K562 (cell line): ENCODE data around the gene PRKD1. TPM values are rescaled to one million over a fixed set of nuclear protein-coding genes. Genes with fewer than 3 reads are reported as not detected.

Experiments
- ATAC-seq: fragments of 200-7000 bp; cut with Tn5 transposase; 3 replicates; pipeline ENCODE4 v1.9.1; 2020; ENCODE audit warnings: moderate library complexity
- BruUV-seq: library from RNA; stranded (reverse); fragments of 400-500 nt; replicated peaks from 2 replicates; lab custom pipeline; 2021; lab: Mats Ljungman, UMichigan
- CTCF ChIA-PET: fragments of 300-600 bp; formaldehyde crosslinking; extraction: SDS; loops from one replicate; lab custom pipeline; 2021; ENCODE audit warnings: low intra/inter-chr PET ratio; lab: Yijun Ruan, JAX
- POLR2A ChIA-PET: fragments of 300-600, 350-650 bp; sonication (Branson Sonifier 250); formaldehyde crosslinking; extraction: SDS; loops from one replicate; lab custom pipeline; 2021; ENCODE audit warnings: antibody characterized with exemption, inconsistent platforms; lab: Yijun Ruan, JAX
- DNase-seq, 4 experiments: peaks; one replicate each; pipeline versions ENCODE4 v3.0.0 to v3.0.0-alpha.2; 2011 to 2018; ENCODE audit warnings: low spot score in 3 of 4, mixed read lengths in 3 of 4; ENCODE audit errors: extremely low read depth in 1 of 4
- FAIRE-seq: peaks from 2 replicates; lab custom pipeline; 2011; peaks lifted over from hg19 to GRCh38; lab: Jason Lieb, UNC
- H2AFZ ChIP-seq: 2 replicates; pipeline ENCODE4 v1.6.0; 2011; ENCODE audit warnings: low read depth, low read length, control low read depth, inconsistent platforms
- H3K27ac ChIP-seq: fragments of 200-600 bp; 3 replicates; pipeline ENCODE4 v1.8.0; 2011; ENCODE audit warnings: low read depth, mild to moderate bottlenecking, control low read depth, inconsistent platforms, low read length, moderate library complexity, mixed read lengths; ENCODE audit errors: extremely low read depth
- H3K27me3 ChIP-seq, 2 experiments: fragments of 300-600 bp in 1 of 2; 2 replicates in 1 of 2; 3 replicates in 1 of 2; pipeline versions ENCODE4 v1.6.0 to v1.8.0; 2011; ENCODE audit warnings: inconsistent platforms in 2 of 2, low read length in 2 of 2, mild to moderate bottlenecking in 1 of 2, mixed read lengths in 1 of 2, moderate library complexity in 1 of 2; ENCODE audit not compliant: control insufficient read depth in 2 of 2, insufficient read depth in 2 of 2
- H3K36me3 ChIP-seq: fragments of 300-600 bp; 3 replicates; pipeline ENCODE4 v1.8.0; 2011; ENCODE audit warnings: mild to moderate bottlenecking, low read length, inconsistent platforms; ENCODE audit not compliant: control insufficient read depth, insufficient read depth
- H3K4me1 ChIP-seq, 2 experiments: fragments of 200-600 bp in 1 of 2; replicated peaks in 1 of 2; 2 replicates in 1 of 2; 3 replicates in 1 of 2; pipeline versions ENCODE4 v1.5.1 to v1.8.0; 2011; ENCODE audit warnings: inconsistent platforms in 2 of 2, low read length in 2 of 2, mild to moderate bottlenecking in 1 of 2, mixed read lengths in 1 of 2, moderate library complexity in 1 of 2; ENCODE audit not compliant: control insufficient read depth in 2 of 2, insufficient read depth in 2 of 2
- H3K4me2 ChIP-seq: 2 replicates; pipeline ENCODE4 v1.6.1; 2011; ENCODE audit warnings: low read length, control low read depth, inconsistent platforms, mixed read lengths; ENCODE audit not compliant: insufficient read depth
- H3K4me3 ChIP-seq: fragments of 200-600 bp; sonication (generic), shearing (Covaris generic); 2 replicates; pipeline ENCODE4 v1.5.1; 2016; ENCODE audit warnings: control low read depth, inconsistent platforms
- H3K79me2 ChIP-seq: fragments of 200-600 bp; 3 replicates; pipeline ENCODE4 v1.8.0; 2011; ENCODE audit warnings: low read length, inconsistent platforms; ENCODE audit not compliant: control insufficient read depth, insufficient read depth
- H3K9ac ChIP-seq, 2 experiments: 2 replicates each; pipeline versions ENCODE4 v1.6.0 to v1.6.1; 2011; ENCODE audit warnings: low read depth in 2 of 2, low read length in 2 of 2, control low read depth in 1 of 2, inconsistent platforms in 1 of 2, mild to moderate bottlenecking in 1 of 2, mixed read lengths in 1 of 2; ENCODE audit not compliant: insufficient read depth in 1 of 2
- H3K9me1 ChIP-seq: one replicate; pipeline ENCODE4 v1.6.0; 2011; ENCODE audit warnings: inconsistent platforms, mild to moderate bottlenecking, low read length, moderate library complexity; ENCODE audit not compliant: control insufficient read depth, insufficient read depth
- H3K9me3 ChIP-seq: replicated peaks from 2 replicates; pipeline ENCODE4 v1.5.1; 2011; ENCODE audit warnings: low read depth, low read length, inconsistent platforms; ENCODE audit not compliant: control insufficient read depth, insufficient read depth
- H4K20me1 ChIP-seq: replicated peaks from 2 replicates; pipeline ENCODE4 v1.6.1; 2011; ENCODE audit warnings: low read length, inconsistent platforms, mixed read lengths; ENCODE audit not compliant: control insufficient read depth, insufficient read depth
- CHD4 ChIP-seq: fragments of 200-600 bp; sonication (generic); IDR thresholded peaks from 3 replicates; pipeline ENCODE4 v1.6.1; 2012; ENCODE audit warnings: low read depth, mild to moderate bottlenecking, mixed read lengths, low read length, inconsistent platforms; ENCODE audit not compliant: insufficient read depth, insufficient replicate concordance, poor library complexity, severe bottlenecking
- EHMT2 ChIP-seq: fragments of 450-650 bp; IDR thresholded peaks from 2 replicates; pipeline ENCODE4 v1.6.1; 2018; ENCODE audit warnings: antibody characterized with exemption
- HDAC3 ChIP-seq: fragments of 450-650 bp; IDR thresholded peaks from 2 replicates; pipeline ENCODE4 v1.6.1; 2018; ENCODE audit warnings: borderline replicate concordance, mild to moderate bottlenecking, moderate library complexity; ENCODE audit not compliant: partially characterized antibody
- HDAC8 ChIP-seq: fragments of 450-650 bp; IDR thresholded peaks from 2 replicates; pipeline ENCODE4 v1.6.1; 2016; ENCODE audit warnings: mild to moderate bottlenecking, missing genetic modification characterization, moderate library complexity, missing compliant biosample characterization
- HMG20B ChIP-seq: fragments of 250-450 bp; sonication (Bioruptor Pico); IDR thresholded peaks from 2 replicates; pipeline ENCODE4 v1.5.0; 2021; ENCODE audit warnings: mild to moderate bottlenecking
- KDM2B ChIP-seq: fragments of 250-450 bp; sonication (Bioruptor Pico); IDR thresholded peaks from 2 replicates; pipeline ENCODE4 v1.8.0; 2021; ENCODE audit warnings: mild to moderate bottlenecking, moderate library complexity
- RBM17 ChIP-seq: fragments of 200-400 bp; formaldehyde crosslinking; IDR thresholded peaks from 2 replicates; pipeline ENCODE4 v1.6.1; 2017; ENCODE audit warnings: low read depth, mild to moderate bottlenecking, low read length, borderline replicate concordance
- RBM34 ChIP-seq: fragments of 200-400 bp; formaldehyde crosslinking; IDR thresholded peaks from 2 replicates; pipeline ENCODE4 v1.6.1; 2018; ENCODE audit warnings: low read length, borderline replicate concordance; ENCODE audit not compliant: insufficient read depth
- RCOR1 ChIP-seq, 2 experiments: IDR thresholded peaks; 2 replicates each; pipeline ENCODE4 v1.6.1; 2012; ENCODE audit warnings: low read depth in 2 of 2, low read length in 2 of 2, borderline replicate concordance in 1 of 2, improper control_type of control experiment in 1 of 2
- SMAD2 ChIP-seq: fragments of 150-350 bp; IDR thresholded peaks from 2 replicates; pipeline ENCODE4 v1.6.1; 2014; ENCODE audit warnings: low read depth, mild to moderate bottlenecking, low read length
- SMC3 ChIP-seq: conservative IDR thresholded peaks from 2 replicates; pipeline ENCODE4 v1.6.1; 2011; ENCODE audit warnings: low read depth, low read length, improper control_type of control experiment; ENCODE audit not compliant: insufficient read depth
- TEAD2 ChIP-seq: fragments of 450-650 bp; IDR thresholded peaks from 2 replicates; pipeline ENCODE4 v1.6.1; 2016; ENCODE audit warnings: missing genetic modification characterization, control low read depth, missing compliant biosample characterization
- ZC3H8 ChIP-seq: fragments of 450-650 bp; IDR thresholded peaks from 2 replicates; pipeline ENCODE4 v1.6.1; 2017
- ZNF347 ChIP-seq: fragments of 450-650 bp; formaldehyde crosslinking; IDR thresholded peaks from 2 replicates; pipeline ENCODE4 v1.4.0; 2020; ENCODE audit warnings: low read depth, mild to moderate bottlenecking, moderate library complexity
- ZNF436 ChIP-seq: fragments of 250-450, 450-650 bp; sonication (Bioruptor Pico); formaldehyde crosslinking; IDR thresholded peaks from 2 replicates; pipeline ENCODE4 v1.7.0; 2020; ENCODE audit warnings: mild to moderate bottlenecking
- ZZZ3 ChIP-seq: fragments of 450-650 bp; IDR thresholded peaks from 2 replicates; pipeline ENCODE4 v1.6.1; 2016; ENCODE audit warnings: antibody characterized with exemption, mild to moderate bottlenecking, moderate library complexity
- WGBS: fragments of 100-300 bp; shearing (Covaris generic); methylation state at CpG from one replicate; pipeline ENCODE4 v1.1.6; 2016; ENCODE audit warnings: low coverage, mixed read lengths; ENCODE audit not compliant: insufficient coverage; ENCODE audit errors: missing lambda C conversion rate; 5-methylcytosine and 5-hydroxymethylcytosine counted together
- in situ Hi-C: fragments of 300-500 bp; cut with MboI; formaldehyde crosslinking; loops from 4 replicates; pipeline ENCODE4 v1.15.0; 2018; ENCODE audit warnings: inconsistent platforms, mixed read lengths
- intact Hi-C: fragments of 100-400 bp; cut with micrococcal nuclease; formaldehyde crosslinking; loops from 2 replicates; pipeline ENCODE4 v1.14.2; 2022
- polyA plus RNA-seq, 8 experiments: library from polyadenylated mRNA; depleted of rRNA in 4 of 8; stranded (reverse) in 5 of 8; unstranded in 3 of 8; fragments of >200 nt; fragmentation: Nextera tagmentation in 2 of 8; fragmentation: Illumina TruSeq in 1 of 8; extraction: Ambion mirVana in 2 of 8; extraction: Trizol in 1 of 8; gene quantifications; 2 replicates each; pipeline versions ENCODE4 v1.2.1 to v1.2.3, GENCODE V29; 2011 to 2014; ENCODE audit warnings: inconsistent platforms in 1 of 8, missing spikeins in 1 of 8
- total RNA-seq, 7 experiments: library from RNA; depleted of rRNA in 6 of 7; stranded (reverse); fragments of >200 nt in 6 of 7; fragmentation: Illumina TruSeq in 2 of 7; extraction: Trizol in 2 of 7; gene quantifications; 2 replicates each; pipeline versions ENCODE4 v1.2.1 to v1.2.3, GENCODE V29; 2011 to 2021; ENCODE audit warnings: low replicate concordance in 1 of 7
- TF ChIP-seq, protein P1 (sequence below): fragments of 450-650 bp; formaldehyde crosslinking; IDR thresholded peaks from 2 replicates; pipeline ENCODE4 v1.4.0; 2020; ENCODE audit warnings: mild to moderate bottlenecking, moderate library complexity

The PRKD1 gene
- total and polyA plus RNA-seq, 9 of the 15 experiments (the other 6 are each of a cell fraction or from before 2014, with no cell fraction given): 0.04 to 0.25 (median 0.13) TPM; not detected in 1

DNA sequence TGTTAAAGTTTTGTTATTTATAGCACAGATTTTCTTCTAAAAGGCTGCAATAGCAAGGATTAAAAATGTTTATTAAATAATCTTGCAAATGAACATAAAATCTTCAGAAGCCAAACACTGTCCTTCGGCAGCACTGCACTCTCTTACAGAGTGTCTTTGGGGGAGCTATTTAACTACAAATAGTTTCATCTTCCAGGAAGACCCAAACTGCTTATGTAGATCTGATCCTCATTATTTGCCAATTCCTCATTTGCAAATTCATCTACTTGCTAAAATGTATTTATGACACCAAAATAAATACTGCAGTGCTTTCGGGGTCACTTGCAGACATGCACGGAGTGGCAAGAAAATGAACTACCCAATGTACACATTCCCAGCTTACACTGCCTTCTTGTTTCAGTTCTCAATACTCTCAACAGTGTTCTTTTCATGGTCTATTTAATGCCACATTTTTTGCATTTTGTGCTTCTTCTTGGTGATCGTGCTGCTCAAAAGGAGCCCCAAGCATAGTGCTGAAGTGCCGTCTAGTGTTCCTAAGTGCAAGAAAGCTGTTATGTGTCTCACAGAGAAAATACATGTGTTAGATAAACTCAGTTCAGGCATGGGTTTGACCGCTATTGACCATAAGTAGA is 128.1 kb downstream of the PRKD1 start:
- H4K20me1 ChIP-seq: no peaks in the 10 kb centered on the region
- 14% methylated on average over 6 of the region's 6 CpGs for WGBS
- H3K4me2 ChIP-seq: no peak overlapping the region
- no peaks in the 10 kb centered on the region for H3K79me2 ChIP-seq
- POLR2A ChIA-PET: no interaction called here
- no peaks in the 10 kb centered on the region for H3K4me1 ChIP-seq
- H2AFZ ChIP-seq: no peak overlapping the region
- H3K9ac ChIP-seq: no peak overlapping the region
- CTCF ChIA-PET: no interaction called here
- no TSS peak for BruUV-seq
- DNase-seq: no peak
- TF ChIP-seq RCOR1 (IDR thresholded peaks at IDR 0.05; ENCODE audit: borderline replicate concordance in 1 of 2, low read depth in 2 of 2, low read length in 2 of 2): no peak
- no peak for TF ChIP-seq TEAD2 (tag)
- no peak for TF ChIP-seq RBM34
- TF ChIP-seq HMG20B: no peak
- TF ChIP-seq ZZZ3: no peak
- TF ChIP-seq CHD4: no peak
- TF ChIP-seq ZC3H8: no peak
- no peak for TF ChIP-seq ZNF436 (CRISPR knock-in tag)
- TF ChIP-seq SMC3: no peak
- TF ChIP-seq RBM17: no peak
- TF ChIP-seq, protein P1, sequence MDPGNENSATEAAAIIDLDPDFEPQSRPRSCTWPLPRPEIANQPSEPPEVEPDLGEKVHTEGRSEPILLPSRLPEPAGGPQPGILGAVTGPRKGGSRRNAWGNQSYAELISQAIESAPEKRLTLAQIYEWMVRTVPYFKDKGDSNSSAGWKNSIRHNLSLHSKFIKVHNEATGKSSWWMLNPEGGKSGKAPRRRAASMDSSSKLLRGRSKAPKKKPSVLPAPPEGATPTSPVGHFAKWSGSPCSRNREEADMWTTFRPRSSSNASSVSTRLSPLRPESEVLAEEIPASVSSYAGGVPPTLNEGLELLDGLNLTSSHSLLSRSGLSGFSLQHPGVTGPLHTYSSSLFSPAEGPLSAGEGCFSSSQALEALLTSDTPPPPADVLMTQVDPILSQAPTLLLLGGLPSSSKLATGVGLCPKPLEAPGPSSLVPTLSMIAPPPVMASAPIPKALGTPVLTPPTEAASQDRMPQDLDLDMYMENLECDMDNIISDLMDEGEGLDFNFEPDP (CRISPR knock-in tag): no peak
- no peak for TF ChIP-seq HDAC3
- TF ChIP-seq SMAD2: no peak
- no peak for TF ChIP-seq KDM2B (CRISPR knock-in tag)
- no peak for TF ChIP-seq EHMT2
- no peak for TF ChIP-seq ZNF347 (CRISPR knock-in tag)
- no peak for TF ChIP-seq HDAC8
- no peaks in the 10 kb centered on the region for H3K9me3 ChIP-seq
- intact Hi-C loops: no loop called here
- H3K27me3 ChIP-seq: no peaks in the 10 kb centered on the region
- no peak for ATAC-seq
- H3K9me1 ChIP-seq: no peaks in the 10 kb centered on the region
- no peak for FAIRE-seq
- in situ Hi-C loops: no loop called here
- no peak overlapping the region for H3K27ac ChIP-seq
- H3K36me3 ChIP-seq: no peaks in the 10 kb centered on the region
- no peak overlapping the region for H3K4me3 ChIP-seq
